HG02678 (cell line): Measurements from ENCODE around the gene PACSIN1.

ENCODE experiments used
- ATAC-seq: cut with Tn5 transposase; IDR thresholded peaks from one replicate; pipeline ENCODE4 v1.9.1; 2021; ENCODE audit warnings: mild to moderate bottlenecking, moderate library complexity; ENCODE audit not compliant: unreplicated experiment

Gene PACSIN1, protein sequence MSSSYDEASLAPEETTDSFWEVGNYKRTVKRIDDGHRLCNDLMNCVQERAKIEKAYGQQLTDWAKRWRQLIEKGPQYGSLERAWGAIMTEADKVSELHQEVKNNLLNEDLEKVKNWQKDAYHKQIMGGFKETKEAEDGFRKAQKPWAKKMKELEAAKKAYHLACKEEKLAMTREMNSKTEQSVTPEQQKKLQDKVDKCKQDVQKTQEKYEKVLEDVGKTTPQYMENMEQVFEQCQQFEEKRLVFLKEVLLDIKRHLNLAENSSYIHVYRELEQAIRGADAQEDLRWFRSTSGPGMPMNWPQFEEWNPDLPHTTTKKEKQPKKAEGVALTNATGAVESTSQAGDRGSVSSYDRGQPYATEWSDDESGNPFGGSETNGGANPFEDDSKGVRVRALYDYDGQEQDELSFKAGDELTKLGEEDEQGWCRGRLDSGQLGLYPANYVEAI

DNA sequence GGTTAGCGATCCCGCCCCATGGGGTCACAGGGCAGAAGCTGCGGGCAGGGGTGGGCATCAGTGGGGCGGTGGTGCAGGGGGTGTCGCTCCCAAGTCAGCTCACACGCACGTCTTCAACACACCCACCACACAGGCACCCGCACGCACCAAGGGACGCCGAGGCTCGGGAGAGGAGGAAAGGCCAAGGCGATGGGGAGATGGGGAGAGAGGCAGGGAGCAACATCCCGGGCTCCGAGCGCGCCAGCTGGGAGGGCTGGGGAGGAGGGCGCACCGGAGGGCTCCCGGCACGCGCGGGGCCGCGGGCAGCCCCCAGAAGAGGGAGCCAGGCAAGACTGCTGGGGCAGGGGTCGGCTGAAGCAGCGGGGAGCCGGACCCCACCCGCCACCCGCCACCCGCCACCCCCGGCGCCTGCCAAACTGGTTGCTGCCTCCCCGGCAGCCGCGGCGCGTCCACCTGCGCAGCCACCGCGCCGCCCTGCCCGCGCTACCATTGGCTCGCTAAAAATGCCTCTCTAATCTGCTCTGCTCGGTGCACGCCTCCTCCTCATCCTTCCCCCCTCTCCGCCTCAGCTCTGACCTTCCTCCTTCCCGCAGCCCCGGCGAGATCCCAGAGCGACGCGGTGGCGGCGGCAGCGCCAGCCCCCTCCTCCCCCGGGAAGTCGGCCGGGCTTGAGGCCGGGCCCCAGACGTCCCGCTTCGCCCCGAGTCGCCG, at the start of gene PACSIN1:
TSS of gene PACSIN1 (plus strand) at position 546 of the 711 bp plus-strand sequence. CDS start 60,230 bp downstream, outside the sequence.
- ATAC-seq, result no peak

DNA sequence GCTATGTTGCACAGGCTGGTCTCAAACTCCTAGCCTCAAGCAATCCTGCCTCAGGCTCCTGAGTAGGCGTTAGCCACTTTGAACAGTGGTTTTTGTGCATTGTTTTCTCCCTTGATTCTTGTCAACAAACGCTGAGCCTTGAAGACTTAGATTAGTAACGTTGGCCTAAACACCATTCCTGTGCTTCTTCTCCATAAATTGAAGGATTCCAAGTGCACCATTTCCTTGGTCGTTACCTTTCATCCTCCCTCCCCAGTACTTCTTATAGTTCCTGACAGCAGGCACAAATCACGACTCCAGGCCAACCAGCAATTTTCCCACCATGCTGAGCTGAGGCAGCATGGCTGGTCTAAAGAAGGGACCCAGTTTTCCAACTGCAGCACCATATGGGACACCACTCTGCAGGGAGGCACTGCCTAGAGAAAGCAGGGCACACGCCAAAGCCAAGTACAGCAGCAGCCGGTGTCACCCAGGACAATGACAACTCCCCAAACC, 49.0 kb upstream of the PACSIN1 start:
- ATAC-seq, result no peak

DNA sequence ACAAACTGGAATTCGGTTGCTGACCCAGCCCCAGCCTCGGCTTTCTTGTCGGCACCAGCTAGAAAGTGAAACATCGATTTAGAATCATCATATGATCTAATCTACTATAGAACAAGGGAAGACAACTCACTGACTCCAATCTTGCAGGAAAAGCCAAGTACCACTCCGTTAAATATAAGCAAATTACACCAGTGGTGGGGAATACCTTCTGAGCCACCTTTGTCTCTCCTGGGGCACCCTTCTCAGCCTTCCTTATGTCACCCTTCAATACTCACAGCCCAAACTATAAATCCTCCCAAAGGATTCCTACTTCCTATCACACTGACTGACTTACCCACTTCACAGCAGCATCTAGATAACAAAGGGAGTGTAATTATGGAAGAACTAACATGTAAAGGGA, 47.5 kb upstream of the PACSIN1 start:
- ATAC-seq, result no peak

DNA sequence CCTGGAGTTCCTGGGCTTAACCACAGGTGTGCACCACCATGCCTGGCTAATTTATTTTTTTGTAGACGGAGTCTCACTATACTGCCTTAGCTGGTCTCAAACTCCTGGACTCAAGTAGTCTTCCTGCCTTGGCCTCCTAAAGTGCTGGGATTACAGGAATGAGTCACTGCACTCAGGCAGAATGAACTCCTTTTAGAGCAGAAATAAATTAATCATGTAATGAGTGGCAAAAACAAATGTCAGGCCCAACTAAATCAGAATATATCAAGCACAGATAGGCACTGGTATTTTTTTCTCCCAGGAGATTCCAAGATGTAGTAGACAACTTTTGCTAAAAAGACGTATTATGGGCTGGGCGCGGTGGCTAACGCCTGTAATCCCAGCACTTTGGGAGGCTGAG, 42.6 kb upstream of the PACSIN1 start:
- no peak for ATAC-seq

DNA sequence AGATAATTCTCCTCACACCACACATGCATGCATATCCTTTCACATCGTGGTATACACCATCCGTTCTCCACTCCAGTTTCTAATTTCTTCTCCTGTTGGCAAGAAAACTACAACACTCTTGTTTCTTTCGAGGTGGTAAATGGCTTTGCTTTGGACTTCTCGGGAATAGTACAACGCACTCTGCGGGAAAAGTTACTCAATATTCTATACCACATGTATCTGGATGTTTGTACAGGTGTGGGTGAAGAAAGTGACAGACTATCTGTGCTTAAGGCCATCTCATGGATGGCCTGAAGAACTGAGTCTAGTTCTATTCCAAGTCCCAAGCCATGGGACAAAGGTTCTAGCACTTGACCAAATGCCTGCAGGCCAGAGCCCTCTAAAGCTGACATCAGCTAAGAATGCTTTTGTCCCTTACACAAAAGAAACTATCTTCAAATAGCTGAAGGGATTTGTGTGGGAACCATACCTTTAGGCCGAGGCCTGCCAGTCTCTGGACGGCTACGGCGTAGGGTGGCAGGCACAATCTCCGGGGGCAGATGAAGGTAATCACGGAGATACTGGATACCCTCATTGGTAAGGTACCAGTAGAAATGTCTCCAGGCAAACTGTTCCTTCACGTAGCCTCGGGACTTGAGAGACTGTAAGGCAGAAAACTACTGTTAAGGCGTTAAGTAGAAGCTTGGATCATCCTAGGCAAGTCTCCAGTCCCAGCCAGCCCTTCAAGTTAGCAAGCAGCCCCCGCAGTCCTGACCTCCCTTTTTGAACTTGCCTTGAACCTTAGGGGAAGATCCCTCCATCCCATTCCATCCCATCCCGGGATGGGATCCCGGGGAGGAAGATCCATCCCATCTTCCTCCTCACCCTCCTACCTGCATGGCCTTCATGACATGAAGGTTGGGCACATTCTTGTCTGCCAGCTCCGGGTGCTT, 41.4 kb upstream of the PACSIN1 start:
- ATAC-seq, result no peak

DNA sequence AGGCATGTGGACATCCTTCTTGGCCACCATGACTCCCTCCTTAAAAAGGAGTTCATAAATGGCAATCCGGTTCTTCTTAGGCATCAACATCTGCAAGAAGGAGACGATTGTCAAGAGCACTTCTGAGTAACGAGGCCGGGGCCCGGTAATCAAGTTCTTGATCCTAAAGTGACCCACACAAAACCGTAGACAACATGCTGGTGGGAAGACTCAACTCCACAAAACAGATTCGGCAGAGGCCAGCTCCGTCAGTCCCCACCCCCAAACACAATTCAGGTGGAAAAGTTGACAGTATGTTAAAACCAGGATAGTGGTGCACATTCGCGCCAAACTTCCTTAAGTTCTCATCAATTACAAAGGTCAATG, 40.8 kb upstream of the PACSIN1 start:
- no peak for ATAC-seq

DNA sequence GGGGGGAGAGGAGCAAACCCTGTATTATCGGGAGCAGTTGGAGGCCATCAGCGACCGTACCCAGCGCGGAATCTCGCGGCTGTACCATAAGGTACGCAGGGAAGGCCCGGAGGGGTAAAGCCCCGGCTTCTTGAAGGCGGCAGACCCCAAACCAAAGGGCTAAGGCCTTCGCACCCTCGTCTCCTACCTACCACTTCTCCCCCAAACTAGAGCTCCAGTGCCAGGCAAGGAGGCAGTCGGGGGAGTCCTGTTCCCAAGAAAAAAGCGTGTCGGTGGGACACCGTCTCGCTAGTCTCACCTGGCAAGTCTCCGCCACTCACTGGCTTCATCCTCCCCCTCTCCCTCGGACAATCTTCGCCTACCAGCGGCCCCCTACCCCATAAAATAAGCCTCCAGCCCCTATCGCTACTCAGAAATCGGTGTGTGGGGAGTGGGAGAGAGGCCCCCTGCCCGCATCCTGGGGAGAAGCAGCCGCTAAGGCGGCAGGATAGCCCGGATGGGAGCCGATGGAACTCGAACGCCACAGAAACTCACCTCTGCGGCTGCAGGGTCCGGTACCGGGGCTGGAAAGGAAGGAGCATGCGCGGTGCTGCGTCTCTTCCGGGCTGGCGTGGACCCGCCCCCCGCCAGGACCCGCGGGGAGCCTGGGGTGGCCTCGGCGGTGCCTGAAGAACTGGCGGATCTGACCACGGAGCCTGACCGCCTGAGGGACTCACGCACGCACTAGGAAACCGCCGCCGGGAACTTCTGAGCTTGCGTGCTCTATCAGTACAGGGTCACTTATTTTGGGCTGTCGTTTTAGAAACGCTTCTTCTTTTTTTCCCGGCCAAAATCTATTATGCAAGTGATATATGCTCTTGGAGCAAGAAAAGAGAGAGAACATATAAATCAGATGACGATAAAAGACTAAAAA, 40.1 kb upstream of the PACSIN1 start, which contains the start of gene RPS10:
TSS of gene RPS10 (minus strand) at position 572 of the 913 bp plus-strand sequence. CDS start 848 bp downstream, outside the sequence.
- ATAC-seq, result peak; percentile 95

DNA sequence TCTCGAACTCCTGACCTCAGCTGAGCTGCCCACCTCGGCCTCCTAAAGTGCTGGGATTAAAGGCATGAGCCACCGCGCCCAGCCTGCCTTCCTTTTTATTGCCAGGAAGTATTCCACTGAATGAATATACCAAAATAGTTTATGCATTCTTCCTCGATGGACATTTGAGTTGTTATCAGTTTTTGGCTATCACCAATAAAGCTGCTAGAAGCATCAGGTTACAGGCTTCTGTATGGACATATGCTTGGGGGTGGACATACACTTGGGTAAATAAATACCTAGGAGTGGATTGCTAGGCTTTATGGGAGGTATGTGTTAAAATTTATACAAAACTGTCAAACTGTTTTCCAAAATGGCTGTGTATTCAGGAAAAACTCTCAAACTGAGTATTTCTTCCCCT, 30.0 kb upstream of the PACSIN1 start:
- ATAC-seq, result no peak

DNA sequence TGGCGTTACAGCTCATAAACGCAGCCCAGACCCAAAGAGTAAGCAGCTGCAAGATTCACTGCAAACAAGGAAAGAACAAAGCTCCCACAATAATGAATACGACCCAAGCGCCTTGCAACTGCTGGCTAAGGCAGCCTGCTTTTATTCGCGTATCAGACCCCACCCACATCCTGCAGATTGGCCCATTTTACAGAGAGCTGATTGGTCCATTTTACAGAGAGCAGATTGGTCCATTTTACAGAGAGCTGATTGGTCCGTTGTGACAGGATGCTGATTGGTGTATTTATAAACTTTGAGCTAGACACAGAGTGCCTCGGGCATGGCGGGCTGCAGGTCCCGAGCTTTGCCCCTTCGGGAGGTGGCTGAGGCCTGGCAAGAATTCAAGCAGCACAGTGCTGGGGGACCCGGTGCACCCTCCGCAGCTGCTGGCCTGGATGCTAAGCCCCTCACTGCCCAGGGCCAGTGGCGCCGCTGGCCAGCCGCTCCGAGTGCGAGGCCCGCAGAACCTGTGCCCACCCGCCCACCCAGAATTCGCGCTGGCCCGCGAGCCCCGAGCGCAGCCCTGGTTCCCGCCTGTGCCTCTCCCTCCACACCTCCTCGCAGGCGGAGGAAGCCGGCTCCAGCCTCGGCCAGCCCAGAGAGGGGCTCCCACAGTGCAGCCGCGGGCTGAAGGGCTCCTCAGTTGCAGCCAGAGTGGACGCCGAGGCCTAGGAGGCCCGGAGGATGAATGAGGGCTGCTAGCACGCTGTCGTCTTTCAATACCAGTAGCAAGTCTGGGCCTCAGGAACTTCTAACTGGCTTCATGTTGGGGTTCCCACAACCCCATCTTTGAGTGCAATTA, 28.9 kb upstream of the PACSIN1 start:
- no peak for ATAC-seq

DNA sequence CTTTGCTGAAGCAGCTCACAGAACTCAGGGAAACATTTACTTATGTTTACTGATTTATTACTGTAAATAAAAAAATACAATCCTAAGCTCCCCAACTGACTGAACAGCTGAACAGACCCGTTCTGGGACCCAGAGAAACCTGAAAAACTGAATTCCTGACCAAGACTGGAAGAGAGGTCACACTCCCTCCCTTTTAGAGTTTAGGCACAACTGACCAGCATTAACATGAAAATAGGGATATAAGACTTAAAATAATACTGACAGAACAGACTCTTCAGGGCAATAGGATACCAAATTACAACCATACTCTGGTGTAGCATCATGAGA, 28.3 kb upstream of the PACSIN1 start:
- ATAC-seq, result no peak

DNA sequence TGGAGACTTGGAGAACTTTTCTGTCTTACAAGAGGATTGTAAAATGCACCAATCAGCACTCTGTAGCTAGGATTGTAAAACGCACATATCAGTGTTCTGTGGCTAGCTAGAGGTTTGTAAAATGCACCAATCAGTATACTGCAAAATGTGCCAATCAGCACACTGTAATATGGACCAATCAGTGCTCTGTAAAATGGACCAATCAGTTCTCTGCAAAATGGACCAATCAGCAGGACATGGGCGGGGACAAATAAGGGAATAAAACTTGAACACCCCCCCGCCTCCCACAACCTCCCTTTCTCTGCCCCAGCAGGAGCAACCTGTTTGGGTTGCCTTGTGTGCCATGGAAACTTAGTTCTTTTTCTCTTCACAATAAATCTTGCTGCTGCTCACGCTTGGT, 27.2 kb upstream of the PACSIN1 start:
- no peak for ATAC-seq

DNA sequence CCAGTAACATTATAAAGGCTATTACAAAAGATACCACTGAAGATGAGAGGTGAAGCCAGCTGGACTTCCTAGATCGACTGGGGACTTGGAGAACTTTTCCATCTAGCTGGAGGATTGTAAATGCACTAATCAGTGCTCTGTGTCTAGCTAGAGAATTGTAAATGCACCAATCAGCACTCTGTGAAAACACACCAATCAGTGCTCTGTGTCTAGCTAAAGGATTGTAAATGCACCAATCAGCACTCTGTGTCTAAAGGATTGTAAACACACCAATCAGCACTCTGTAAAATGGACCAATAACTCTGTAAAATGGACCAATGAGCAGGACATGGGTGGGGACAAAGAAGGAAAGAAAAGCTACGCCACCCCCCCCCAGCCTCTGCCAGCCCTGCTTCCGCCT, 26.4 kb upstream of the PACSIN1 start:
- ATAC-seq, result no peak

DNA sequence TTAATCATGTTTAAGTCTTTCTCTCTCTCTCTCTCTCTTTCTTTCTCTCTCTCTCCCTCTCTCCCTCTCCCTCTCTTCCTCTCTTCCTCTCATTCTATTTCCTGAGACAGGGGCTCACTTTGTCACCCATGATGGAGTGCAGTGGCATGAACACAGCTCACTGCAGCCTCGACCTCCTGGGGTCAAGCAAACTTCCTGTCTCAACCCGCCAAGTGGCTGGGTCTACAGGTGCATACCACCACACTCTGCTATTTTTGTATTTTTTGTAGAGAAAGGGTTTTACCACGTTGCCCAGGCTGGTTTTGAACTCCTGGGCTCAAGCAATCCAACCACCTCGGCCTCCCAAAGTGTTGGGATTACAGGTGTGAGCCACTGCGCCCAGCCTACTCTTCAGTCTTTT, 24.4 kb upstream of the PACSIN1 start:
- no peak for ATAC-seq

DNA sequence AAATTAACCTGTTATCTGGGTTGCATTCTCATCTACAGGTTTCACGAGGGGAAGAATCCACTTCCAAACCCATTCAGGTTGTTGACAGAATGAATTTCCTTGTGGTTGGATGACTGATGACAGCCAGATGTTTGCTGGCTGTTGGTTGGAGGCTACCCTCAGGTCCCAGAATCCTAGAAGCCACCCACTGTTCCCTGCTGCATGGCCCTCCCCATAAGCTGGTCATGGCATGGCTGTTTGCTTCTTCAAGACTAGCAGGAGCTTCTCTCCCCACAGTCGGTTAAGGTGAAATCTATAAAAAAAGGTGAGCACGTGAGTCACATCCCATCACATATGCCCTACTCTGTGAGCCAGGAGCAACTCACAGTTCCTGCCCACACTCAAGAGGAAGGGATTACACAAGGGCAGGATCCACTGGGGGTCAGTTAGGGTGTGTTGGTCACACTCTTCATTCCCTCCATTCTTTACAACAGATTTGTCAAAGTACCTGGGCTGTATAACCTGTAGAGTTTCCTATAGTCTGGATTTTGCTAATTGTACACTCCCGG, 20.5 kb upstream of the PACSIN1 start:
- ATAC-seq, result no peak

DNA sequence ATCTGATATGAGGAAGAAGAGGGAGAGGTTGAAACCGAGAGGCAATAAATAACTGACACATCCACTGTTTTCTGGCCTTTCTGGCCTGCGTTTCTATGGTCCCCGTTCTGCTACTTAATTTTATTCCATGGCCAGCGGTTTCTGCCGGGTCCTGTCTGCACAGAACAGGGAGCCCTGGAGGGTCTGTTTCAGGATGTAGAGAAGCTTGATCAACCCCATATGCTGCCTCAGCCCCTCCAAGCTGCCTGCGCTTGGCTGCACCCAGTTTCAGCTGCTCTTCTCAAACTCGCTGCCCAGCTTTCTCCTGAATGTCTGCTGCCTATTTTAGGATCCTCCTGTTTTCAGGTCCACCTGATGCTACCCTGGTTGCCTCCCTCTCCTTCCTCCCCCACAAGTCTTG, 18.5 kb upstream of the PACSIN1 start:
- no peak for ATAC-seq

DNA sequence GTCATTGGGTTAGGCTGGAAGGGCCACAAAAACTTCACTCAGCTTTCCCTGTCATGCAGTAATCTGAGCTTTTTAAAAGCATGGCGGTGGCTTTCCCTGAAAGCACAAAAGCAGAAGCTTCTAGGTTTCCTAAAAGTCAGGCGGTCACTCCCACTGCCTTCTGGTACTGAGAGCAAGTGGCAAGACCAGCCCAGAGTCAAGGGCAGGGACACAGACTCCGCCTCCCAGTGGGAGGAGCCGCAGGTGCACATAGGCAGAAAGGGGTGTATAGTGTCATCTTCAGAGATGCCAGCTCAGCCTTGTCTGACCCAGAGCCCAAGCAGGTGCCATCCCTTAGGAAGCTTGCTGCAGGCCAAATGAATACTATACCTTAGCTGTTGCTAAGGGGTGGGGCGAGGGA, 18.0 kb upstream of the PACSIN1 start:
- ATAC-seq, result no peak

DNA sequence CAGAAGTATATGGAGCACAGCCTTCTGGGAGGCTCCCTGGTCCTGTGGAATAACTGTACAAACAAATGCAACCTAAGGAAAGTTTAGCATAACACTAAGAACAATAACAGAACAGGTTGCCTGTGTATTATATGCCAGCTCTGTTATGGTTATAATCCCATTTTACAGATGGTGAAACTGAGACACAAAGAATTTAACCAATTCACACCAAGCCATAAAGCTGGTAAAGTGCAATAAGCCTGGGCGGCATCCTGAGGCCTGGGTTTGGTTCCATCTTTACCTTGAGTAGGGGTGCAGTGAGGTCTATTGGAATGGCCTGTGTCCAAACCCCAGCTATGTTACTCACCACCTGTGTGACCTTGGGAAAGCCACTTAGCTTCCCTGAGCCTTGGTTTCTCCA, 14.7 kb upstream of the PACSIN1 start:
- no peak for ATAC-seq

DNA sequence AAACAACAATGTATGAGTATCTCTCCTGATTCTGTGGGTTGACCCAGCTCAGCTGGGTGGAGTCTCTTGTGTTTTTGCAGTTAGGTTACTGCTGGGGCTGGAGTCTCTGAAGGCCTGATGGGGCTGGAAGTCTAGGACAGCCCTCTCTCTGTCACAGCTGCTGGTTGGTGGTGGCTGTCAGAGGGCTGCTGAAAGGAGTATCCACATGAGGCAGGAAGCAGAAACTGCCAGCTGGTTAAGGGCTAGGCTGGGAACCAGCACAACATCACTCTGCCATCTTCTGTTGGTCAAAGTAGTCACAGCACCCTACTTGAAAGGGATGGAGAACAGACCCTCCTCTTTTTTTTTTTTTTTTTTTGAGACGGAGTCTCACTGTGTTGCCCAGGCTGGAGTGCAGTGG, 10.0 kb upstream of the PACSIN1 start:
- ATAC-seq, result no peak

DNA sequence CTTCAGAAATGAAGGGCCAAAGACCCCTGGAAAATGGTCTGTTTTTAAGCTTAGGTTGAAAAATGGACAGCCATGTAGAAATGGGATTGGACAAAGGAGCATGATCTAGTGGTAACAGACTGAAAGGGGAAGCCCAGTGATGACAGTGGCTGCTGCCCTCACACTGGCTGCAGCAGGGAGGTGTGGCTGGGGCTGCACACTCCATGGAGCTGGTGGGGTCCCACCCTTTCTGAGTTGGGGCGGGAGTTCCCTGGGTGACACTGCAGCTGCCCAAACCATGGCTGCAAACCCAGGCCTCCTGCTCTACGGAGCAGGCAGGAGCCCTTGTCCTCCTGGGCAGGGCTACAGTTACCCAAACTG, 8.5 kb upstream of the PACSIN1 start:
- ATAC-seq, result no peak
